Measurements from ENCODE around the gene ZSCAN10. TPM values are rescaled to one million over a fixed set of nuclear protein-coding genes. Genes with fewer than 3 reads are reported as not detected.
A peak's percentile ranks its signal among the peaks of the same experiment; 100 is the strongest.

Gene ZSCAN10
- total and polyA plus RNA-seq, 2 experiments from 2014 or later = 217 to 519 TPM

DNA sequence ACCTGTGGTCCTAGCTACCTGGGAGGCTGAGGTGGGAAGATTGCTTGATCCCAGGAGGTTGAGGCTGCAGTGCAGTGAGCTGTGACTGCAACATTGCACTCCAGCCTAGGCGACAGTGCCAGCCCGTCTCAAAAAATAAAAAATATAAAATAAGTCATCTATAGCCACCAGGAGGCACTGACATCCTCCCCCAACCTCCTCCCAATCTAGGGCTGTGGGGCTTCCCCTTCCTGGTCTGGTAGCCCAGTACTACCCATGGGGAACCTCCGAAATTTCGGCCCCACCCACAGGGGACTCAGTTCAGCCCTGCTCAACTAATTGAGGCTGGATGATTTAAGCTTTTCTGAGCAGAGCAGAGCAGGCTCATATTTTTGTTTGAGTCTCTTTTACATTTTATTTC is 3.2 kb downstream of the ZSCAN10 start:
- H3K27ac ChIP-seq (ENCODE audit: low read depth) = peak overlapping the region; percentile 99

DNA sequence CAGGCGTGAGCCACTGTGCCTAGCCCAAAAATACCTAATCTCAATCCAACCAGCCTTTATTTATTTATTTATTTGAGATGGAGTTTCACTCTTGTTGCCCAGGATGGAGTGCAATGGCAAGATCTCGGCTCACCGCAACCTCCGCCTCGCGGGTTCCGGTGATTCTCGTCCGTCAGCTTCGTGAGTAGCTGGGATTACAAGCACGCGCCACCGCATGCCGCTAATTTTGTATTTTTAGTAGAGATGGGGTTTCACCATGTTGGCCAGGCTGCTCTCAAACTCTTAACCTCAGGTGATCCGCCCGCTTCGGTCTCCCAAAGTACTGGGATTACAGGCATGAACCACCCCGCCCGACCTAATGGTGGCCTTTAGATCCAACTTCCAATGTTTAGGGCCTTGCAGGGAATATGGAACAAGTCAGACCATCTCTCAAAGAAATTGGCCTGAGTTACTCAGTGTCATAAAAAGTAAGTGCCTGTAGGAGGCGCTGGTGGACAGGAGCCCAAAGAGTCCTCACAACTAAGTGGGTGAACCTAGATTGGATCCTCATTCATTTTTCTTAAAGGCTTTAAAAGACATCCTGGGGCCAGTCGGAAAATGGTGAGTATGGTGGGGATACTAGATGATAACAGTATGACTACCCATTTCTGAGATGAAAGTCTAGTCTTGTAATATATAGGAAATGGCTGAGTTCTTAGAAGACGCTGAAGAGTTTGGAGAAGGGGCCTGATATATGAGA is 4.6 kb downstream of the ZSCAN10 start:
- peak; percentile 86 for DNase-seq (ENCODE audit: low spot score)
- peaks cover 88% of the 10 kb centered on the region for H3K36me3 Mint-ChIP-seq (ENCODE audit: low read depth)
- peak; percentile 1; the same call in 1 of the 3 replicates for ATAC-seq

More for the DNA sequence above, 3.2 kb downstream of the ZSCAN10 start:
- Histone ChIP-seq H3K79me2 (replicated peaks; ENCODE audit: insufficient read depth) (peaks cover 62% of the 10 kb centered on the region), H3K9me2 (ENCODE audit: insufficient read depth) (no peaks in the 10 kb centered on the region), H4K20me1 (replicated peaks; ENCODE audit: insufficient read depth) (peaks cover 29% of the 10 kb centered on the region; the same call in 1 of the 2 replicates), H3K4me3 (peak overlapping the region; percentile 89; the same call in 1 of the 2 replicates), H3K27me3 (ENCODE audit: insufficient read depth) (no peaks in the 10 kb centered on the region), H3K4me1 (ENCODE audit: insufficient read depth) (peaks cover 43% of the 10 kb centered on the region), H3K36me3 (ENCODE audit: insufficient read depth) (peaks cover 28% of the 10 kb centered on the region), H3F3A (replicated peaks; ENCODE audit: low read depth) (peaks cover 54% of the 10 kb centered on the region), H2AFZ (no peak overlapping the region), H3K4me2 (peak overlapping the region; percentile 85)
- peak; percentile 63 for DNase-seq (ENCODE audit: low spot score)
- Mint-ChIP-seq H3K27me3 (ENCODE audit: insufficient read depth, low read depth, poor library complexity) (peaks cover 37% of the 10 kb centered on the region), H3K4me3 (peak overlapping the region; percentile 99), H3K36me3 (ENCODE audit: low read depth) (peaks cover 76% of the 10 kb centered on the region), H3K9me3 (no peaks in the 10 kb centered on the region; the same call in 2 of the 3 replicates), H3K4me1 (peaks cover 32% of the 10 kb centered on the region), H3K27ac (peak overlapping the region; percentile 59; the same call in 1 of the 2 replicates)
- TF ChIP-seq STAT1 (IDR thresholded peaks at IDR 0.05; ENCODE audit: unreplicated experiment) = no peak
- TF ChIP-seq, protein P1, sequence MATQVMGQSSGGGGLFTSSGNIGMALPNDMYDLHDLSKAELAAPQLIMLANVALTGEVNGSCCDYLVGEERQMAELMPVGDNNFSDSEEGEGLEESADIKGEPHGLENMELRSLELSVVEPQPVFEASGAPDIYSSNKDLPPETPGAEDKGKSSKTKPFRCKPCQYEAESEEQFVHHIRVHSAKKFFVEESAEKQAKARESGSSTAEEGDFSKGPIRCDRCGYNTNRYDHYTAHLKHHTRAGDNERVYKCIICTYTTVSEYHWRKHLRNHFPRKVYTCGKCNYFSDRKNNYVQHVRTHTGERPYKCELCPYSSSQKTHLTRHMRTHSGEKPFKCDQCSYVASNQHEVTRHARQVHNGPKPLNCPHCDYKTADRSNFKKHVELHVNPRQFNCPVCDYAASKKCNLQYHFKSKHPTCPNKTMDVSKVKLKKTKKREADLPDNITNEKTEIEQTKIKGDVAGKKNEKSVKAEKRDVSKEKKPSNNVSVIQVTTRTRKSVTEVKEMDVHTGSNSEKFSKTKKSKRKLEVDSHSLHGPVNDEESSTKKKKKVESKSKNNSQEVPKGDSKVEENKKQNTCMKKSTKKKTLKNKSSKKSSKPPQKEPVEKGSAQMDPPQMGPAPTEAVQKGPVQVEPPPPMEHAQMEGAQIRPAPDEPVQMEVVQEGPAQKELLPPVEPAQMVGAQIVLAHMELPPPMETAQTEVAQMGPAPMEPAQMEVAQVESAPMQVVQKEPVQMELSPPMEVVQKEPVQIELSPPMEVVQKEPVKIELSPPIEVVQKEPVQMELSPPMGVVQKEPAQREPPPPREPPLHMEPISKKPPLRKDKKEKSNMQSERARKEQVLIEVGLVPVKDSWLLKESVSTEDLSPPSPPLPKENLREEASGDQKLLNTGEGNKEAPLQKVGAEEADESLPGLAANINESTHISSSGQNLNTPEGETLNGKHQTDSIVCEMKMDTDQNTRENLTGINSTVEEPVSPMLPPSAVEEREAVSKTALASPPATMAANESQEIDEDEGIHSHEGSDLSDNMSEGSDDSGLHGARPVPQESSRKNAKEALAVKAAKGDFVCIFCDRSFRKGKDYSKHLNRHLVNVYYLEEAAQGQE (IDR thresholded peaks at IDR 0.05; ENCODE audit: unreplicated experiment) = no peak
- TF ChIP-seq, protein P2, sequence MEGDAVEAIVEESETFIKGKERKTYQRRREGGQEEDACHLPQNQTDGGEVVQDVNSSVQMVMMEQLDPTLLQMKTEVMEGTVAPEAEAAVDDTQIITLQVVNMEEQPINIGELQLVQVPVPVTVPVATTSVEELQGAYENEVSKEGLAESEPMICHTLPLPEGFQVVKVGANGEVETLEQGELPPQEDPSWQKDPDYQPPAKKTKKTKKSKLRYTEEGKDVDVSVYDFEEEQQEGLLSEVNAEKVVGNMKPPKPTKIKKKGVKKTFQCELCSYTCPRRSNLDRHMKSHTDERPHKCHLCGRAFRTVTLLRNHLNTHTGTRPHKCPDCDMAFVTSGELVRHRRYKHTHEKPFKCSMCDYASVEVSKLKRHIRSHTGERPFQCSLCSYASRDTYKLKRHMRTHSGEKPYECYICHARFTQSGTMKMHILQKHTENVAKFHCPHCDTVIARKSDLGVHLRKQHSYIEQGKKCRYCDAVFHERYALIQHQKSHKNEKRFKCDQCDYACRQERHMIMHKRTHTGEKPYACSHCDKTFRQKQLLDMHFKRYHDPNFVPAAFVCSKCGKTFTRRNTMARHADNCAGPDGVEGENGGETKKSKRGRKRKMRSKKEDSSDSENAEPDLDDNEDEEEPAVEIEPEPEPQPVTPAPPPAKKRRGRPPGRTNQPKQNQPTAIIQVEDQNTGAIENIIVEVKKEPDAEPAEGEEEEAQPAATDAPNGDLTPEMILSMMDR (conservative IDR thresholded peaks at IDR 0.05; ENCODE audit: low read depth in 2 of 2) = peak; percentile 44 to 45
- TF ChIP-seq NANOG (IDR thresholded peaks at IDR 0.05; ENCODE audit: borderline replicate concordance) = no peak
- ATAC-seq = peak; percentile 0; the same call in 1 of the 3 replicates

More for the DNA sequence above, 4.6 kb downstream of the ZSCAN10 start:
- peak overlapping the region; percentile 74; the same call in 1 of the 2 replicates for H3K27ac ChIP-seq (ENCODE audit: low read depth)
- peaks cover 34% of the 10 kb centered on the region for H3K36me3 ChIP-seq (ENCODE audit: insufficient read depth)
- H3K9me2 ChIP-seq (ENCODE audit: insufficient read depth) = no peaks in the 10 kb centered on the region
- H3K27me3 ChIP-seq (ENCODE audit: insufficient read depth) = no peaks in the 10 kb centered on the region
- Mint-ChIP-seq H3K9me3 (no peaks in the 10 kb centered on the region), H3K27ac (peak overlapping the region; percentile 52), H3K27me3 (ENCODE audit: insufficient read depth, low read depth, poor library complexity) (peaks cover 33% of the 10 kb centered on the region), H3K4me3 (peak overlapping the region; percentile 27; the same call in 2 of the 3 replicates), H3K4me1 (peaks cover 28% of the 10 kb centered on the region)
- no peak overlapping the region for H3K4me3 ChIP-seq
- H2AFZ ChIP-seq = no peak overlapping the region
- peaks cover 34% of the 10 kb centered on the region; the same call in 1 of the 2 replicates for H4K20me1 ChIP-seq (replicated peaks; ENCODE audit: insufficient read depth)
- TF ChIP-seq, protein P2 (conservative IDR thresholded peaks at IDR 0.05; ENCODE audit: low read depth in 2 of 2) = peak; percentile 84 to 97
- no peak for TF ChIP-seq JUNB (IDR thresholded peaks at IDR 0.05; ENCODE audit: unreplicated experiment)
- H3F3A ChIP-seq (replicated peaks; ENCODE audit: low read depth) = peaks cover 57% of the 10 kb centered on the region
- peaks cover 39% of the 10 kb centered on the region for H3K4me1 ChIP-seq (ENCODE audit: insufficient read depth)
- H3K4me2 ChIP-seq = no peak overlapping the region; the same call in 1 of the 2 replicates
- H3K79me2 ChIP-seq (replicated peaks; ENCODE audit: insufficient read depth) = peaks cover 62% of the 10 kb centered on the region

All from GM23338 (cell line).